ENCODE measurements around the gene KCND3.

Gene KCND3

GRCh38 chr1:111729271-111729921 lies 260.1 kb downstream of the KCND3 start:
- Histone ChIP-seq H3K79me2 (ENCODE audit: insufficient read depth, low read length) (no peaks in the 10 kb centered on the region), H3K27me3 (ENCODE audit: insufficient read depth, low read length, poor library complexity, severe bottlenecking) (no peaks in the 10 kb centered on the region), H3K4me2 (ENCODE audit: low read depth, low read length, poor library complexity, severe bottlenecking) (no peak overlapping the region)

GRCh38 chr1:111727056-111727455 lies 262.4 kb downstream of the KCND3 start:
- no peaks in the 10 kb centered on the region for H3K36me3 ChIP-seq (ENCODE audit: insufficient read depth, low read length)
- TF ChIP-seq EZH2phosphoT487 (IDR thresholded peaks at IDR 0.05; ENCODE audit: borderline replicate concordance) (no peak), CTCF (conservative IDR thresholded peaks at IDR 0.05; ENCODE audit: low read length) (no peak)
- no peaks in the 10 kb centered on the region for H3F3A ChIP-seq (ENCODE audit: low read depth)
- H3K4me3 ChIP-seq (ENCODE audit: low read length, poor library complexity, severe bottlenecking) = no peak overlapping the region
- H3K79me2 ChIP-seq (ENCODE audit: insufficient read depth, low read length) = no peaks in the 10 kb centered on the region
- no peaks in the 10 kb centered on the region for H3K4me1 ChIP-seq (ENCODE audit: insufficient read depth, low read length, poor library complexity, severe bottlenecking)
- H3K9ac ChIP-seq (ENCODE audit: low read depth, low read length, poor library complexity, severe bottlenecking) = no peak overlapping the region
- no peaks in the 10 kb centered on the region for H3K27me3 ChIP-seq (ENCODE audit: insufficient read depth, low read length, poor library complexity, severe bottlenecking)
- H3K9me3 ChIP-seq (ENCODE audit: insufficient read depth, low read depth, low read length) = no peaks in the 10 kb centered on the region
- no peaks in the 10 kb centered on the region for H3K9me2 ChIP-seq (replicated peaks; ENCODE audit: low read depth, low read length)
- no peak overlapping the region for H3K4me2 ChIP-seq (ENCODE audit: low read depth, low read length, poor library complexity, severe bottlenecking)
- H4K20me1 ChIP-seq (ENCODE audit: insufficient read depth, low read length, poor library complexity, severe bottlenecking) = no peaks in the 10 kb centered on the region
- H2AFZ ChIP-seq (ENCODE audit: low read length) = no peak overlapping the region

More at GRCh38 chr1:111729271-111729921, 260.1 kb downstream of the KCND3 start:
- Histone ChIP-seq H2AFZ (ENCODE audit: low read length) (no peak overlapping the region), H3K4me1 (ENCODE audit: insufficient read depth, low read length, poor library complexity, severe bottlenecking) (no peaks in the 10 kb centered on the region), H3K36me3 (ENCODE audit: insufficient read depth, low read length) (no peaks in the 10 kb centered on the region), H4K20me1 (ENCODE audit: insufficient read depth, low read length, poor library complexity, severe bottlenecking) (no peaks in the 10 kb centered on the region), H3K9me3 (ENCODE audit: insufficient read depth, low read depth, low read length) (no peaks in the 10 kb centered on the region), H3K4me3 (ENCODE audit: low read length, poor library complexity, severe bottlenecking) (no peak overlapping the region), H3K9me2 (replicated peaks; ENCODE audit: low read depth, low read length) (no peaks in the 10 kb centered on the region), H3K9ac (ENCODE audit: low read depth, low read length, poor library complexity, severe bottlenecking) (no peak overlapping the region), H3F3A (ENCODE audit: low read depth) (no peaks in the 10 kb centered on the region)
- TF ChIP-seq EZH2phosphoT487 (IDR thresholded peaks at IDR 0.05; ENCODE audit: borderline replicate concordance) = no peak
- no peak for TF ChIP-seq CTCF (conservative IDR thresholded peaks at IDR 0.05; ENCODE audit: low read length)

- H3K4me1 ChIP-seq (ENCODE audit: insufficient read depth, low read length, poor library complexity, severe bottlenecking) = no peaks in the 10 kb centered on the region
- no peaks in the 10 kb centered on the region for H3K9me2 ChIP-seq (replicated peaks; ENCODE audit: low read depth, low read length)
- H4K20me1 ChIP-seq (ENCODE audit: insufficient read depth, low read length, poor library complexity, severe bottlenecking) = no peaks in the 10 kb centered on the region
- no peak overlapping the region for H3K9ac ChIP-seq (ENCODE audit: low read depth, low read length, poor library complexity, severe bottlenecking)
- no peaks in the 10 kb centered on the region for H3K27me3 ChIP-seq (ENCODE audit: insufficient read depth, low read length, poor library complexity, severe bottlenecking)
- no peaks in the 10 kb centered on the region for H3K36me3 ChIP-seq (ENCODE audit: insufficient read depth, low read length)
- no peak for TF ChIP-seq CTCF (conservative IDR thresholded peaks at IDR 0.05; ENCODE audit: low read length)
- no peak for TF ChIP-seq EZH2phosphoT487 (IDR thresholded peaks at IDR 0.05; ENCODE audit: borderline replicate concordance)
- H3K4me3 ChIP-seq (ENCODE audit: low read length, poor library complexity, severe bottlenecking) = no peak overlapping the region
- no peak overlapping the region for H2AFZ ChIP-seq (ENCODE audit: low read length)
- H3K9me3 ChIP-seq (ENCODE audit: insufficient read depth, low read depth, low read length) = no peaks in the 10 kb centered on the region
- no peaks in the 10 kb centered on the region for H3K79me2 ChIP-seq (ENCODE audit: insufficient read depth, low read length)
- no peaks in the 10 kb centered on the region for H3F3A ChIP-seq (ENCODE audit: low read depth)
- no peak overlapping the region for H3K4me2 ChIP-seq (ENCODE audit: low read depth, low read length, poor library complexity, severe bottlenecking)
Measured at GRCh38 chr1:111725192-111725591, 264.3 kb downstream of the KCND3 start.
